Hepatocyte (in vitro differentiated cells): ENCODE results near the gene LMOD2. TPM values are rescaled to one million over a fixed set of nuclear protein-coding genes. Genes with fewer than 3 reads are reported as not detected.

Experiments
- DNase-seq: peaks from one replicate; pipeline ENCODE4 v3.0.0-alpha.2; 2016; ENCODE audit warnings: low spot score
- H2AFZ ChIP-seq: fragments of 200-600 bp; sonication (generic); 2 replicates; pipeline ENCODE4 v1.6.0; 2016; ENCODE audit warnings: antibody characterized with exemption, mild to moderate bottlenecking
- H3K27ac ChIP-seq: fragments of 200-600 bp; sonication (generic); 2 replicates; pipeline ENCODE4 v1.5.1; 2016; ENCODE audit warnings: mild to moderate bottlenecking
- H3K27me3 ChIP-seq: fragments of 200-600 bp; sonication (generic); 2 replicates; pipeline ENCODE4 v1.6.1; 2016
- H3K36me3 ChIP-seq: fragments of 200-600 bp; sonication (generic); replicated peaks from 2 replicates; pipeline ENCODE4 v1.5.1; 2016; ENCODE audit warnings: low read depth; ENCODE audit not compliant: insufficient read depth
- H3K4me1 ChIP-seq: fragments of 200-600 bp; sonication (generic); 2 replicates; pipeline ENCODE4 v1.5.1; 2016; ENCODE audit warnings: mild to moderate bottlenecking, moderate library complexity; ENCODE audit not compliant: insufficient read depth
- H3K4me2 ChIP-seq: fragments of 200-600 bp; sonication (generic); 2 replicates; pipeline ENCODE4 v1.6.0; 2016
- H3K4me3 ChIP-seq: fragments of 200-600 bp; sonication (generic); 2 replicates; pipeline ENCODE4 v1.5.1; 2016; ENCODE audit warnings: mild to moderate bottlenecking
- H3K79me2 ChIP-seq: fragments of 200-600 bp; sonication (generic); 2 replicates; pipeline ENCODE4 v1.6.0; 2017; ENCODE audit warnings: mild to moderate bottlenecking
- H3K9me2 ChIP-seq: fragments of 200-600 bp; sonication (generic); replicated peaks from 2 replicates; pipeline ENCODE4 v1.6.0; 2017; ENCODE audit warnings: mild to moderate bottlenecking; ENCODE audit not compliant: insufficient read depth
- H3K9me3 ChIP-seq: fragments of 200-600 bp; sonication (generic); 2 replicates; pipeline ENCODE4 v1.5.1; 2016; ENCODE audit warnings: low read depth, mild to moderate bottlenecking
- H4K20me1 ChIP-seq: fragments of 200-600 bp; sonication (generic); 2 replicates; pipeline ENCODE4 v1.6.0; 2016; ENCODE audit warnings: mild to moderate bottlenecking; ENCODE audit not compliant: insufficient read depth, poor library complexity, severe bottlenecking
- CTCF ChIP-seq: fragments of 200-600 bp; sonication (generic); IDR thresholded peaks from 2 replicates; pipeline ENCODE4 v1.5.1; 2016; ENCODE audit warnings: antibody characterized with exemption, mild to moderate bottlenecking; ENCODE audit not compliant: poor library complexity
- EZH2 ChIP-seq: fragments of 200-600 bp; sonication (generic); IDR thresholded peaks from 2 replicates; pipeline ENCODE4 v1.6.1; 2016; ENCODE audit warnings: antibody characterized with exemption, mild to moderate bottlenecking, borderline replicate concordance
- EZH2phosphoT487 ChIP-seq: fragments of 200-600 bp; sonication (generic); IDR thresholded peaks from one replicate; pipeline ENCODE4 v1.6.1; 2018; ENCODE audit warnings: antibody characterized with exemption, mild to moderate bottlenecking, low read depth, moderate library complexity; ENCODE audit not compliant: unreplicated experiment, severe bottlenecking
- WGBS: methylation state at CpG from one replicate; pipeline ENCODE4 v1.1.6; 2016; ENCODE audit warnings: low lambda C conversion rate; ENCODE audit errors: missing lambda C conversion rate; 5-methylcytosine and 5-hydroxymethylcytosine counted together
- polyA plus RNA-seq: library from polyadenylated mRNA; unstranded; fragments of >200 nt; fragmentation: Nextera tagmentation; extraction: Ambion mirVana; gene quantifications from 2 replicates; pipeline ENCODE4 v1.2.1, GENCODE V29; 2016
- total RNA-seq: library from RNA; depleted of rRNA; stranded (reverse); fragments of >200 nt; gene quantifications from 2 replicates; pipeline ENCODE4 v1.2.3, GENCODE V29; 2014

The LMOD2 gene
- total and polyA plus RNA-seq, 2 experiments from 2014 or later, result not detected

GRCh38 chr7:123677061-123677715, 21.5 kb downstream of the LMOD2 start:
- DNase-seq, result no peak
- no peaks in the 10 kb centered on the region for H3K36me3 ChIP-seq
- TF ChIP-seq CTCF, result no peak
- no peak for TF ChIP-seq EZH2phosphoT487
- TF ChIP-seq EZH2, result no peak
- WGBS, result 88% methylated on average over 2 of the region's 2 CpGs
- no peaks in the 10 kb centered on the region for H3K9me2 ChIP-seq
- no peaks in the 10 kb centered on the region for H4K20me1 ChIP-seq
- no peak overlapping the region for H2AFZ ChIP-seq
- H3K9me3 ChIP-seq, result no peaks in the 10 kb centered on the region
- H3K27ac ChIP-seq, result no peak overlapping the region
- no peaks in the 10 kb centered on the region for H3K27me3 ChIP-seq
- no peak overlapping the region for H3K4me3 ChIP-seq
- H3K79me2 ChIP-seq, result no peaks in the 10 kb centered on the region
- H3K4me2 ChIP-seq, result no peak overlapping the region
- peaks cover 20% of the 10 kb centered on the region for H3K4me1 ChIP-seq

- Histone ChIP-seq H3K9me2 (no peaks in the 10 kb centered on the region), H3K27ac (no peak overlapping the region), H3K4me1 (peaks cover 15% of the 10 kb centered on the region), H3K36me3 (no peaks in the 10 kb centered on the region), H3K79me2 (no peaks in the 10 kb centered on the region), H3K4me2 (no peak overlapping the region), H3K9me3 (no peaks in the 10 kb centered on the region), H4K20me1 (no peaks in the 10 kb centered on the region), H3K4me3 (no peak overlapping the region), H2AFZ (no peak overlapping the region), H3K27me3 (no peaks in the 10 kb centered on the region)
- 98% methylated on average over 3 of the region's 3 CpGs for WGBS
- TF ChIP-seq EZH2phosphoT487 (no peak), EZH2 (no peak), CTCF (no peak)
- no peak for DNase-seq
Observed at GRCh38 chr7:123679614-123680013, 23.9 kb downstream of the LMOD2 start.

GRCh38 chr7:123680580-123680979, 24.9 kb downstream of the LMOD2 start:
- no peak for TF ChIP-seq EZH2phosphoT487

GRCh38 chr7:123681561-123681960, 25.9 kb downstream of the LMOD2 start:
- H3K36me3 ChIP-seq, result no peaks in the 10 kb centered on the region
- no peak overlapping the region for H2AFZ ChIP-seq
- DNase-seq, result no peak
- TF ChIP-seq EZH2 (no peak), EZH2phosphoT487 (no peak), CTCF (no peak)
- H3K9me3 ChIP-seq, result no peaks in the 10 kb centered on the region
- H3K27ac ChIP-seq, result no peak overlapping the region
- peaks cover 11% of the 10 kb centered on the region for H3K4me1 ChIP-seq
- no peaks in the 10 kb centered on the region for H3K27me3 ChIP-seq
- no peaks in the 10 kb centered on the region for H4K20me1 ChIP-seq
- H3K4me2 ChIP-seq, result no peak overlapping the region
- no peaks in the 10 kb centered on the region for H3K79me2 ChIP-seq
- no peaks in the 10 kb centered on the region for H3K9me2 ChIP-seq
- WGBS, result 52% methylated on average over 2 of the region's 2 CpGs
- H3K4me3 ChIP-seq, result no peak overlapping the region

More at GRCh38 chr7:123680580-123680979, 24.9 kb downstream of the LMOD2 start:
- no peaks in the 10 kb centered on the region for H3K9me3 ChIP-seq
- WGBS, result 80% methylated on average over 3 of the region's 3 CpGs
- H3K36me3 ChIP-seq, result no peaks in the 10 kb centered on the region
- no peaks in the 10 kb centered on the region for H3K9me2 ChIP-seq
- H2AFZ ChIP-seq, result no peak overlapping the region
- no peaks in the 10 kb centered on the region for H4K20me1 ChIP-seq
- H3K4me1 ChIP-seq, result peaks cover 11% of the 10 kb centered on the region
- no peak for DNase-seq
- no peaks in the 10 kb centered on the region for H3K79me2 ChIP-seq
- no peak overlapping the region for H3K4me2 ChIP-seq
- no peak overlapping the region for H3K4me3 ChIP-seq
- no peaks in the 10 kb centered on the region for H3K27me3 ChIP-seq
- no peak overlapping the region for H3K27ac ChIP-seq
